Adrenal gland (tissue), 5 donors: ENCODE measurements around the gene TNFRSF4.

Experiments
- CTCF ChIP-seq, 6 experiments: fragments of 450-650 bp in 4 of 6; fragments of 200-600 bp in 2 of 6; sonication (generic) in 1 of 6; IDR thresholded peaks; 1 replicate in 5 of 6; 2 replicates in 1 of 6; pipeline versions ENCODE4 v1.5.1 to v1.8.0; 2016 to 2021; ENCODE audit warnings: antibody characterized with exemption in 6 of 6, mild to moderate bottlenecking in 2 of 6, moderate library complexity in 1 of 6
- POLR2A ChIP-seq, 2 donors: fragments of 450-650 bp; IDR thresholded peaks; one replicate each; pipeline ENCODE4 v1.6.1; 2017; ENCODE audit warnings: antibody characterized with exemption in 2 of 2, mild to moderate bottlenecking in 2 of 2, moderate library complexity in 1 of 2
- donor health status: DM: no; HTN: no; CAD: no.

- TF ChIP-seq CTCF (IDR thresholded peaks at IDR 0.05): no peak
- no peak for TF ChIP-seq POLR2A (IDR thresholded peaks at IDR 0.05)
Observed at GRCh38 chr1:1250786-1251284, 36.9 kb upstream of the TNFRSF4 start.
